AG09309 (cell line): ENCODE measurements around the gene PCDH9.

Experiments used
- DNase-seq: peaks from one replicate; pipeline ENCODE4 v3.0.0-alpha.2; 2010; ENCODE audit warnings: low read depth
- H3K4me3 ChIP-seq: 2 replicates; pipeline ENCODE4 v1.5.1; 2011; ENCODE audit warnings: mild to moderate bottlenecking, low read depth, low read length, moderate library complexity; ENCODE audit not compliant: control insufficient read depth
- TF ChIP-seq, protein P1 (sequence below): IDR thresholded peaks from 2 replicates; pipeline ENCODE4 v1.5.1; 2011; ENCODE audit warnings: mild to moderate bottlenecking, low read depth, low read length, inconsistent platforms; ENCODE audit not compliant: insufficient read depth, control insufficient read depth; ENCODE audit errors: missing control alignments

The PCDH9 gene

GRCh38 chr13:67229481-67230403 lies at the start of gene PCDH9:
Gene PCDH9, minus strand, starts transcription at chr13:67230336. Its CDS starts 1,896 bp downstream, at chr13:67228440.
- TF ChIP-seq, protein P1, sequence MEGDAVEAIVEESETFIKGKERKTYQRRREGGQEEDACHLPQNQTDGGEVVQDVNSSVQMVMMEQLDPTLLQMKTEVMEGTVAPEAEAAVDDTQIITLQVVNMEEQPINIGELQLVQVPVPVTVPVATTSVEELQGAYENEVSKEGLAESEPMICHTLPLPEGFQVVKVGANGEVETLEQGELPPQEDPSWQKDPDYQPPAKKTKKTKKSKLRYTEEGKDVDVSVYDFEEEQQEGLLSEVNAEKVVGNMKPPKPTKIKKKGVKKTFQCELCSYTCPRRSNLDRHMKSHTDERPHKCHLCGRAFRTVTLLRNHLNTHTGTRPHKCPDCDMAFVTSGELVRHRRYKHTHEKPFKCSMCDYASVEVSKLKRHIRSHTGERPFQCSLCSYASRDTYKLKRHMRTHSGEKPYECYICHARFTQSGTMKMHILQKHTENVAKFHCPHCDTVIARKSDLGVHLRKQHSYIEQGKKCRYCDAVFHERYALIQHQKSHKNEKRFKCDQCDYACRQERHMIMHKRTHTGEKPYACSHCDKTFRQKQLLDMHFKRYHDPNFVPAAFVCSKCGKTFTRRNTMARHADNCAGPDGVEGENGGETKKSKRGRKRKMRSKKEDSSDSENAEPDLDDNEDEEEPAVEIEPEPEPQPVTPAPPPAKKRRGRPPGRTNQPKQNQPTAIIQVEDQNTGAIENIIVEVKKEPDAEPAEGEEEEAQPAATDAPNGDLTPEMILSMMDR = no peak
- H3K4me3 ChIP-seq = peak within 1 kb of the TSS; percentile 78
- no peak for DNase-seq

DNA sequence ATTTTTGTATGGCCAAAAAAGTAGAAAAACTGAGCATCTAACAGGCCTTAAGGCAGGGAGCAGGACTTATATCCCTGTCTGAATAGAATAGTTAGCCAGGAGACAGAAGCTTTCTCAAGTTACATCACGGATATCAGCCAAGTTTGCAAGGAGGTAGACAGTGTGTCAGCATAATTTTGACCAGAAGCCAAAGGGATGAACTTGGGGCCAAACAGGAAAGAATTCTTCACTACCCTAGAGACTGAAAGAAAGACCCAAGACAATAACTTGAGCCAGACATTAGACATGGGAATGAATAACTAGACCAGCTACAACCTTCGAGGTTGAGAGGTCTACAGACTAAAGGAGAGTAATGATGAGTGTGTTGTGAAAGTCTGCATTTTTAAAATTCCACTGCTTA lies 48.1 kb upstream of the PCDH9 start:
- TF ChIP-seq, protein P1 = no peak
- peak; percentile 28 for DNase-seq
- no peak overlapping the region for H3K4me3 ChIP-seq

- TF ChIP-seq, protein P1 = no peak
- DNase-seq = no peak
Measured at GRCh38 chr13:67277581-67277980, 47.4 kb upstream of the PCDH9 start.

GRCh38 chr13:67275351-67275960 lies 45.3 kb upstream of the PCDH9 start:
- DNase-seq = no peak
- TF ChIP-seq, protein P1 = no peak
- no peak overlapping the region for H3K4me3 ChIP-seq

More at GRCh38 chr13:67277581-67277980, 47.4 kb upstream of the PCDH9 start:
- H3K4me3 ChIP-seq = no peak overlapping the region

DNA sequence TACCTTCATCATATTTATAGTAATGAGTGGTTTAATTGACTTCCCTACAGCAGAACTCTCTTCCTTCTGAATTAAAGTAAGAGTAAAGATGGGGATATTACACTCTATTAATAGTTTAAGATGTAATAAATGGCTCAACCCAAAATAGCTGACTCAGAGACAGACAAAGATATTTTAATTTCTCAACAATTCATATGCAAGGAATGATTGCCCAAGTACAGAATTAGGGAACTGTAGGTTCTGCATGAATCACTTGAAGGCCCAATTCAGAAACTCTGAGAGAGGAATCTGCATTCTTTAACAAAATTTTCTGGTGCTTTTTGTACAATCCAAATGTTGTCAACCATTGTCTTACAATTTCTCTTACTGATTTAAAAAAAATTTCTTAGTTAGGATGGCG lies 42.9 kb upstream of the PCDH9 start:
- TF ChIP-seq, protein P1 = no peak
- no peak overlapping the region for H3K4me3 ChIP-seq
- no peak for DNase-seq

DNA sequence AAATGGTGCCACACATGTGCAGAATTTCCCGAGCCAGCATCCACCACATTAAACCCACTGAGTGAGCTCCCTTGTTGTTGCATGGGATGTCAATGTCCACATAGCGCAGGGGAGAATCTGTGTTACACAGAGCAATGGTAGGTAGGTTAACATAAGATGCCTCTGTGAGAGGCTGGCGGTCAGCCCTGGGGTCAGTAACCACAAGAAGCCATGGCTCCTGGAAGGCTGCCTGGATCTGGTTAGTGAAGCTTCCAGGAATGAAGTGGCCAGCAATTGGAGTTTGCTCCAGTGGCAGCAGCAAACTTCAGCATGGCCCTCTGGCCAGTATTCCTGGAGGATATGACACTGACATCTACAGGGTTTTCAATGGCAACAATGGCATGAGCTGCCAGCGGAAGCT lies 37.0 kb upstream of the PCDH9 start:
- TF ChIP-seq, protein P1 = no peak
- no peak overlapping the region for H3K4me3 ChIP-seq
- no peak for DNase-seq
